Activated CD8-positive, alpha-beta memory T cell treated with anti-CD3 and anti-CD28 coated beads for 1 hour (primary cell): ENCODE measurements around the gene COA8.
A peak's percentile ranks its signal among the peaks of the same experiment; 100 is the strongest.

Experiments used
- DNase-seq, 2 donors: peaks; one replicate each; pipeline ENCODE4 v3.0.0-alpha.2; 2020; ENCODE audit warnings: low read depth in 1 of 2; ENCODE audit errors: extremely low read depth in 1 of 2

The COA8 gene

DNA sequence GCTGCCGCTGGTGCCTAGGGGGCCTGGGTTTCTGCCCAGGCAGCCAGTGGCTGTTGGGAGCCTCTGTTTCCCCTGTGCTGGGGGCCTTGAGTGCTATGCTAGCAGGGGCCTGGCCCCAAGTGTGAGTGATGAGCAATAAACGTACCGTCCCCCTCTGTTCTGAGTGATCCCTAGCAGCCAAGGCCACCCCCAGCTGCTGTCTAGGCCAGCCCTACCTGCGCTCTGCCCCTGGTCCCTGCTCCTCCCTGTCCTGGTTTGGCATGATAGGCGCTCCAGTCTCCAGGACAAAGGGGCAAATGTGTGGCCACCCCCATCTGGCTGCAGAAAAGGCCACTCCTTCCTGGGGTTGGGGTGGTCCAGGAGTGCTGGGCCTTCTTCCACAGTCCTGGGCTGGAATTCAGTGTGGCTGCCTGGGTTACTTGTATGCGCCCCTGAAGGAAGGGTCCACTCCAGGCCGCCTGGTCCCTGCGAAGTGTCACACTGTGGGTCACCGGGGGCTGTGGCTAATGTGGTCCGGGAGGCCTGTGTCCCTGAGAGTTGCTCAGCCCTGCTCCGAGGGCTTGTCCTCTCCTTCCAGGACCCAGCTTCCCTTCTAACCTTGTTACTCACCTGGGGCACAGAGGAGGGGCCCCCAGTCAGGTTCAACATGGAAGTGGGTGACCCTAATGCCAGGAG, 26.7 kb upstream of the COA8 start:
- DNase-seq = no peak

DNA sequence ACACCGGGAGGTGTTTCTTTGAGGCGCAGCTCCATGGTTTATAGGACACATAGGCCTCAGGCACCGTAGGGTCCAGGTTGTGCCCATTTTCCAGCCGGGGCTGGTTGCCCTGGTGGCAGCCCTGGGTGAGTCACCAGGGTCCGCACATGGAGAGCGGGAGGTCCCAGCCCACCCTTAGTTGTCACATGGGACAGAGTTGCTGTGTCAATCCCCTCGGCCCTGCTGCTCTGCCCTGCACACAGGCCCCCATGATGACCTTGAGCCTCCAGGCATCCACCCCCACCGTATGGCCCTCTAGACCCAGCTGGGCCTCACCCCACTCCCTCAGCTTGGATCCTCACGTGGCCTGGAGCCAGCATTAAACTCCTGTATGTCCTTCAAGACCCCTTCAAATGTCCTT, 26.1 kb upstream of the COA8 start:
- no peak for DNase-seq

GRCh38 chr14:103537175-103537990, 25.4 kb upstream of the COA8 start:
- DNase-seq = no peak

DNA sequence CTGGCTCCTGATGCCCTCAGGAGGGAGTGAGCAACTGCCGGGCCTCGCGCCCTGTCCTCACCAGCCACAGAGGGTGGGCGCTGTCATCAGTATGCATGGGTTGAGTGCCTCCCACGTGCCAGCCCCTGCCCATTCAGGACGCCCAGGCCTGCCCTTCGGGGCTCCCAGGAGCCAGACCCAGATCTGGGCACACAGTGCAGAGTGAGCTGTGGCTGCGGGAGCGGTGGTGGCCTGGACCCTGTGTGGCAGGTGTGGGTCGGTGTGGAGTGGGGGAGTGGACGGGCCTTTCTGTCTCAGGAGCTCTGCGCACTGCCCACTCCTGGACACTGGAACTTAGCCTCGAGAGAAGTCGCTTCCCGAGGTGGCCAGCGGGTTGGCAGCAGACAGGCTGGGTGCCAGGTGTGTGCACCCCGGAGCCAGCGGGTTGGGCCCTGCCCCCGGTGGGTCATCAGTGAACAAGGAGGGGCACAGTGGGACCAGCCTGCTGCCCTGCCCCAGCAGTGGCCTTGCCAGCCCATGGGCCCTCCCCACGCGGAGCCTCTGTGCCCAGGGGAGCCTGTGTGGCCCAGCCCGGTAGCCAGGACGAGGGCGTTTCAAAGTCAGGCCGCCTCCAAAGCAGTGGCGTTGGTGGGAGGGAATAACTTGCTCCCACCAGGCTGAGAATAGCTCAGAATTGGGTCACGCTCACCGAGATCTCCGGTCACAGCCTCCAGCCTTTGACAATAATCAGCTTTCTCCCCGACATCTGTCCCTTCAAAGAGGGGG, 24.3 kb upstream of the COA8 start:
- DNase-seq = no peak

- DNase-seq = no peak
Measured at GRCh38 chr14:103539056-103539825, 23.5 kb upstream of the COA8 start.

DNA sequence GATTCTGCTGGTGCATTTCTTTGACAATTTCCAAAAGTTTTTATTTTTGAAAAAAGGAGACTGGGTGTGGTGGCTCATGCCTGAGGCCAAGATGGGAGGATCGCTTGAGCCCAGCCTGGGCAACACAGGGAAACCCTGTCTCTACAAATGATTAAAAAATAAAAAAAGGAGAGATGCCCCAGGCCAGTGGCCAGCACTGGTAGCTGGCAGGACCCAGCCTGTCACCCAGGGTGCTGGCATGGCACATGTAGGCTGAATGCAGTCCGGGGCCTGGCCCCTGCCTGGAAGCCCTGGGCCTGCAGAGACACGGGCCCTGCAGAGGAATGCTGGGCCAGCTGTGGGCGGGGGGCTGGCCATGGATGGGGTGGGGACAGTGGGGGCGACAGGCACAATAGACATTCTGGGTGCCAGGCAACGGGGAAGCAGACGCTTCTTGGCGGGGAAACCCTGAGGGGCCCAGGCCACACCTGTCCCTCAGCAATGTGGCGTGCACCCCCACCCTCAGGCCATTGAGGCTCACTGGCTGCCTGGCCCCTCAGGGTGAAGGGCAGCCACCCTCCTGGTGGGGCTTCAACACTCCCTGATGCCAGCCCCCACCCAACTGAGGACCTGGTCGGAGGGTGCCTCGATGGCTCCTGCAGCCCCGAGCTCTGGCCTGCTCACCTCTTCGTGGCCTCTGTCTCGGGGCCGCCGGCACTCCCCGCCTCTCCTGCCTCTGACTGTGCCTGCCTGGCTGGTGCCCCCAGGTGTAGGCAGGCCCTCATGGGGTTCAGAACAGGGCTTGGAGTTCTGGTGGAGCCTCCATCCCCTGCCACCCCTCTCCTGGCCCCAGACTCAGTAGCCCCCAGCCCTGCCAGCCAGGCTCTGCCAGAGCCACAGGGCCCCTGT, 21.7 kb upstream of the COA8 start:
- DNase-seq = no peak

- DNase-seq = no peak
Measured at GRCh38 chr14:103541709-103542604, 20.8 kb upstream of the COA8 start.

DNA sequence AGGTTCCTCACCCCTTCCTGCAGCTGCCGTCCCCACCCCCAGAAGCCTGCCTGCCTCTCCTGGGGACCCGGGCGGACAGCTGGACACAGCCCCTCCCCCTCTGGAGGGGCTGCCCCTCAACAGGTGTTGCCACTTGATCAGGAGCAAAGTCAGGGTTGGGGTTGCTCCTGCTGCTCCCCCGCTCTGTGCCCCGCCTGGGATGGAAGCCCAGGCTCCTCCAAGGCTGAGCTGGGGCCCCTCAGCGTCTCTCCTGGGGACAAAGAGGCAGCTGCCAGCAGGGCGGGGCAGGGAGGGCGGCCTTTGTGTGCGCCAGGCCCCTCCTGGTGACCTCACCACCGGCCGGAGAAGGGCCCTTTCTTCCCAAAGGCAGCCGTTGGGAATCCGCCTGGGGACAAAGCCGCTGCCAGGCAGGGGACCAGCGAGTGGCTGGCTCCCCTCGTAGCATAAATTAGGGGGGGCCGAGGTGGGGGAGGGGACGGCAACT, 20.1 kb upstream of the COA8 start:
- DNase-seq = no peak

DNA sequence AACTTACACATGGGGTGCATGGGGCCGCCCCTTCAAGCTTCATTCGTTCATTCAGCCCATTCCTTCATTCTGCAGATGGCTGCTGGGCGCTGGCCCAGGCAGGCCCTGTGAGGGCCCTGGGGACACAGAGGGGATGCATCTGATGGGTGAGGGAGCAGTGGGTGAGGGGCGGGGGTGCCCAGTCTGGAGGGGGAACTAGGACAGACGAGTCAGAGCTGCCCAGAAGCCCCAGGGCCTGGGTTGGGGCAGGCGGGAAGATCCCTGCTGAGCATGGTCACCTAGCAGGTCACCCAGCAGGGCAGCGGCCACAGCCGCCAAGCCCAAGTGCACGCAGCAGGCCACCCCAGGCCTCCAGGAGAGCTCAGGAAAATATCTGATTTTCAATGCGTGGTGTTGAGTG, 19.6 kb upstream of the COA8 start:
- no peak for DNase-seq

DNA sequence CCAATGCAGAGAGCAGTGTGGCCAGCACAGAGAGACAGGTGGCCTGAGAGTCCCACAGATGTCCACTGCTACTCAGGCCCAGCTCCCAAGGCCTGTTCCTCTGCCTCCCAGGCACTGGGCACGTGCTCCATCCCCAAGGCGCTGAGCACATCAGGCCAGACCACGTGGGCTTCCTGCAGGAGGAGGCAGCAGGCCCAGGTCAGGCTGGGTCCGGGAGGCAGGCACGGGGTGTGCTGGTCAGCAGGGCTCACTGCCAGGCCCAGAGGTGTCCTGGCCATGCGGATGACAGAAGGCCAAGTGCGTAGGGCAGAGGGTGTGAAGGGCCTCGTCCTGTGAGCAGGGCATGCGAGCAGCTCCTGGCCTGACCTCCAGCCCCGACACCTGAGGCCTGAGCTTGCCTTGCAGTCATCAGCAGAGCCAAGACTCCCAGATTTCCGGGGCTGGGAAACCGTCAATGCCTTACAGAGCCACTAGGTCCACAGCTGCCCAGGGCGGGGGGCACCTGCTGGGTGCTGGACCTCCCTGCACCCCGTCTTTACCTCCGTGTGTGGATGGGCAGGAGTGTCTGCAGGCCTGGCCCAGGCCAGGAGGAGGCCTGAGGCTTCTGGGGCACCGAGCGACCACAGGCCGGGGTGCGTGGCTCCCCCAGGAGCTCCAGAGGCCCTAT, 18.9 kb upstream of the COA8 start:
- no peak for DNase-seq

DNA sequence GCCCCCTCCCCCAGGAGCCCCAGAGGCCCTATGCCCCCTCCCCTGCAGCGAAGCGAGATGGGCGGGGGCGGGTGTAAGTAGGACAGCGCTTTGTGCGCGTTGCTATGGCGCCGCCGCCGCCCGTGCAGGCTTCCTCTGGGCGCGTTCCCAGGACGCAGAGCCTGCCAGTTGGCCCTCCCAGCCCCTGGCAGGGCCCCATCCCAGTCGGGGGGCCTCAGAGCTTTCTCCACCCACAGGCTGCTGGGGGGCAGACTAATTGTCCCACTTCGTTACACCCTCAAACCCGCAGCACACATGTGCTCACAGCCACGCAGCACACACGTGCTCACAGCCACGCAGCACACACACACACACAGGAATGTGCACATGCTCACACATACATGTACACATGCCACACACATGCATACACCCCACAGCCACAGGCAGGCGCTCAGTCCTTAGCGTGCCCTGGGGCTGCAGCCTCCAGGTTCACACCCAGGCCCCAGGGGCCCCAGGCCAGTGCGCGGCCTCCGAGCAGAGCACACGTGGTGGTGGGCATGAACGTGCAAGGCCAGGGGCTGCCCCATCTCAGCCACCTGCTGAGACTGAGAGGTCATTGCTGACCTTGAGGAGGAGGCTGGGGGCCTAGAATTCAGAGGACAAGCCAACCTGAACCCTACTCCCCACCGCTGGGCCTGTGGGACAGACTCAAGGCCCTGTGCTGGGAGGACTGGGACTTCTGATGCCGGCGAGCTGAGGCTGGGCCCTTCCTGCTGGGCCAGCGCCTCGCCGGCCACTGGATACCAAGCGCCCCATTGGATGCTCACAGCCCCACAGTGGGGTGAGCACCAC, 18.2 kb upstream of the COA8 start:
- DNase-seq = no peak

DNA sequence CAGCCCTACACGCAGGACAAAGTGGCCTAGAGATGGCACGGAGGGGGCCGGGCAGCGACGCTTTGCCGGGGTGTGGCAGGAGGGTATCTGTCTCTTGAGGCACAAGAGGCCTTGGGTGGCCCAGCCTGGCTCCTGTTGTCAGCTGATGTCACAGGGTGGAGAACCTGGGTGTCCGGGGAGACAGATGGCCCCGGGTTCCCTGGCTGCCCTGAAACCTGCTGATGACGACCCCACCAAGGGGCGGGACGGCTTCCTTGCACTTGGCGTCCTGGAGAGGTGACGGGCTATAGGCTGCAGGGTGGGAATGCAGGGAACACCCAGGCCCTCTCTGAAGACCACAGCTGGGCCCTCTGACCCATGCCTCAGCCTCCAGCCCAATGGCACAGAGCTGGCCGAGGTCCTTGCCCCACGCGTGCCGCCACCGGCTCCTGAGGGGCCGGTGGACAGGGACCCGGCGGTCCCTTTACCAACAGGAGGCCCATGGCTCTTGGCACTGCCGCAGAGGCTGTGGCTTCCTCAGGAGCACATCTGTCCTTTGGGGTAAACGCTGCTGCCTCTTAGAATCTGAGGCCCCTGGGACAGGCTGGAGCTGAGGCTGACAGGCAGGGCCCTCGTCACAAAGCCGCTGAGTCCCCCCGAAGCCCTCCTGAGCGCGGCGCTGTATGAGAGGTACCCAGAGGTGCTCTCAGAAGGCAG, 17.4 kb upstream of the COA8 start:
- no peak for DNase-seq

DNA sequence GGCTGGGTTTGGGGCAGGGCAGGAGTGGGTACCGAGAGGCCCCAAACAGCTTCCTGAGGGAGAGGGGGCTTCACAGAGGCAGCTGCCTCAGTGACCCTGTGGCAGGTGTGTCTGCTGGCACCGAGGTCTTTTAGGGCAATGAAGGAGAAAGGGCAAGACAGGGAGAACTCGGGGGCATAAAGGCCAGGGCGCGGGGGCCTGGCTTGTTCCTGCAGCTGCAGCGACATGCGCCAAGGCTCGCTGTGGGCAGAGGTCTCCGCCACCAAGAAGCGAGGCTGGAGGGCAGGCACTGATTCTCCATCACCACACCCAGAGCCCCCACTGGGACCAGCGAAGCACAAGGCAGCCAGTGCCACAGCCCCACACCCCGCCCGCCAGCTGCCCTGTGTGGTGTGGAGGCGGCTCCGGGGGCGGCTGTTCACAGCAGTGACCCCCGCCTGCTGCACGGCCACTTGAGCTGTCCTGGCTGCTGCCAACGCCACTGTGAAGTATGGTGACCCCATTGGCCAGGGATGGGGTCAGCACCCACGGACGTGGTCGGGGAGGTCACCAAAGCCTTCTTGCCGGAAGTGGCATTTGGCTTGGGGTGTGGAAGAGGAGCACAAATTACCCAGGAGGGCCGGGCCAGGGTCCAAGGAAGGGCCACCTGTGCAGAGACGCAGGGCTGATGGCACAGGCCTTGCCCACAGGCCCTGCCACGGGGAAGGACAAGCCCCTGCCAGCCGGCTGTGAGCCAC, 16.7 kb upstream of the COA8 start:
- no peak for DNase-seq

- DNase-seq = peak; percentile 38 to 66
Measured at GRCh38 chr14:103546652-103547454, 15.9 kb upstream of the COA8 start.

GRCh38 chr14:103547455-103547940, 15.3 kb upstream of the COA8 start:
- DNase-seq = no peak
